Measurements from ENCODE around the gene ADAT1.

ADAT1 gene

GRCh38 chr16:75578212-75578611, 44.9 kb downstream of the ADAT1 start:
- no peak overlapping the region for H3K4me3 ChIP-seq (replicated peaks; ENCODE audit: low read depth, low read length)
- no peak for DNase-seq (ENCODE audit: extremely low read depth, low read depth)
- no peak for TF ChIP-seq CTCF (IDR thresholded peaks at IDR 0.05; ENCODE audit: low read depth, low read length, missing control alignments)

GRCh38 chr16:75576384-75576811, 46.7 kb downstream of the ADAT1 start:
- no peak for DNase-seq (ENCODE audit: extremely low read depth, low read depth)
- TF ChIP-seq CTCF (IDR thresholded peaks at IDR 0.05; ENCODE audit: low read depth, low read length, missing control alignments), result no peak
- H3K4me3 ChIP-seq (replicated peaks; ENCODE audit: low read depth, low read length), result no peak overlapping the region

GRCh38 chr16:75575958-75576357, 47.1 kb downstream of the ADAT1 start:
- no peak for DNase-seq (ENCODE audit: extremely low read depth, low read depth)
- no peak for TF ChIP-seq CTCF (IDR thresholded peaks at IDR 0.05; ENCODE audit: low read depth, low read length, missing control alignments)
- no peak overlapping the region for H3K4me3 ChIP-seq (replicated peaks; ENCODE audit: low read depth, low read length)

GRCh38 chr16:75573955-75574354, 49.1 kb downstream of the ADAT1 start:
- no peak for TF ChIP-seq CTCF (IDR thresholded peaks at IDR 0.05; ENCODE audit: low read depth, low read length, missing control alignments)
- H3K4me3 ChIP-seq (replicated peaks; ENCODE audit: low read depth, low read length), result no peak overlapping the region
- DNase-seq (ENCODE audit: extremely low read depth, low read depth), result no peak

GRCh38 chr16:75572864-75573542, 50.1 kb downstream of the ADAT1 start:
- no peak for TF ChIP-seq CTCF (IDR thresholded peaks at IDR 0.05; ENCODE audit: low read depth, low read length, missing control alignments)
- DNase-seq (ENCODE audit: extremely low read depth, low read depth), result no peak
- H3K4me3 ChIP-seq (replicated peaks; ENCODE audit: low read depth, low read length), result no peak overlapping the region

- no peak for TF ChIP-seq CTCF (IDR thresholded peaks at IDR 0.05; ENCODE audit: low read depth, low read length, missing control alignments)
- DNase-seq (ENCODE audit: extremely low read depth, low read depth), result no peak
- no peak overlapping the region for H3K4me3 ChIP-seq (replicated peaks; ENCODE audit: low read depth, low read length)
Observed at GRCh38 chr16:75570396-75571065, 52.5 kb downstream of the ADAT1 start.
